Activated CD8-positive, alpha-beta T cell treated with anti-CD3 and anti-CD28 coated beads, Interleukin-2, amount 10 ng/mL, durations not matched to agents 7 days and 5 days (primary cell): ENCODE measurements around the gene RALGAPB. TPM values are rescaled to one million over a fixed set of nuclear protein-coding genes. Genes with fewer than 3 reads are reported as not detected.
"Not testable (repeated sequence)": the region's sequence is repeated elsewhere in the genome, so short reads cannot be mapped to it uniquely, and the experiment has no call there.

ENCODE experiments used
- ATAC-seq: fragments of 150-1000 bp; cut with Tn5 transposase; one replicate; pipeline ENCODE4 v1.10.0; 2021; ENCODE audit warnings: moderate library complexity
- CTCF ChIA-PET: fragments of 350-600 bp; sonication (Branson Sonifier 250); formaldehyde crosslinking; loops from one replicate; lab custom pipeline; 2021; ENCODE audit warnings: antibody characterized with exemption; lab: Charles Lee
- POLR2A ChIA-PET: fragments of 350-600 bp; sonication (Branson Sonifier 250); formaldehyde crosslinking; loops from one replicate; lab custom pipeline; 2021; ENCODE audit warnings: antibody characterized with exemption; lab: Charles Lee
- DNase-seq: peaks from one replicate; pipeline ENCODE4 v3.0.0-alpha.2; 2020
- H3K27ac Mint-ChIP-seq: one replicate; pipeline ENCODE4 v1.8.0; 2021; ENCODE audit warnings: mild to moderate bottlenecking, mixed read lengths
- H3K27me3 Mint-ChIP-seq: one replicate; pipeline ENCODE4 v1.8.0; 2021; ENCODE audit warnings: low read depth, mixed read lengths
- H3K36me3 Mint-ChIP-seq: one replicate; pipeline ENCODE4 v1.8.0; 2021; ENCODE audit warnings: low read depth, mixed read lengths
- H3K4me1 Mint-ChIP-seq: one replicate; pipeline ENCODE4 v1.8.0; 2021; ENCODE audit warnings: low read depth, mixed read lengths
- H3K4me3 Mint-ChIP-seq: one replicate; pipeline ENCODE4 v1.8.0; 2021; ENCODE audit warnings: mild to moderate bottlenecking, mixed read lengths
- H3K9me3 Mint-ChIP-seq: one replicate; pipeline ENCODE4 v1.8.0; 2022; ENCODE audit warnings: mixed read lengths; ENCODE audit not compliant: insufficient read depth
- total RNA-seq, 2 experiments: library from RNA; stranded (reverse); gene quantifications; one replicate each; pipeline ENCODE4 v1.2.3, GENCODE V29; 2021

Gene RALGAPB
- total RNA-seq, 2 experiments from 2014 or later, result 29.5 to 29.6 TPM

- ATAC-seq, result no peak
- Mint-ChIP-seq H3K36me3 (no peaks in the 10 kb centered on the region), H3K9me3 (no peaks in the 10 kb centered on the region), H3K27ac (no peak overlapping the region), H3K4me1 (no peaks in the 10 kb centered on the region), H3K4me3 (no peak overlapping the region), H3K27me3 (no peaks in the 10 kb centered on the region)
- DNase-seq, result no peak
- ChIA-PET POLR2A (no interaction called here), CTCF (no interaction called here)
Observed at GRCh38 chr20:38590676-38591473, 118.2 kb downstream of the RALGAPB start.

DNA sequence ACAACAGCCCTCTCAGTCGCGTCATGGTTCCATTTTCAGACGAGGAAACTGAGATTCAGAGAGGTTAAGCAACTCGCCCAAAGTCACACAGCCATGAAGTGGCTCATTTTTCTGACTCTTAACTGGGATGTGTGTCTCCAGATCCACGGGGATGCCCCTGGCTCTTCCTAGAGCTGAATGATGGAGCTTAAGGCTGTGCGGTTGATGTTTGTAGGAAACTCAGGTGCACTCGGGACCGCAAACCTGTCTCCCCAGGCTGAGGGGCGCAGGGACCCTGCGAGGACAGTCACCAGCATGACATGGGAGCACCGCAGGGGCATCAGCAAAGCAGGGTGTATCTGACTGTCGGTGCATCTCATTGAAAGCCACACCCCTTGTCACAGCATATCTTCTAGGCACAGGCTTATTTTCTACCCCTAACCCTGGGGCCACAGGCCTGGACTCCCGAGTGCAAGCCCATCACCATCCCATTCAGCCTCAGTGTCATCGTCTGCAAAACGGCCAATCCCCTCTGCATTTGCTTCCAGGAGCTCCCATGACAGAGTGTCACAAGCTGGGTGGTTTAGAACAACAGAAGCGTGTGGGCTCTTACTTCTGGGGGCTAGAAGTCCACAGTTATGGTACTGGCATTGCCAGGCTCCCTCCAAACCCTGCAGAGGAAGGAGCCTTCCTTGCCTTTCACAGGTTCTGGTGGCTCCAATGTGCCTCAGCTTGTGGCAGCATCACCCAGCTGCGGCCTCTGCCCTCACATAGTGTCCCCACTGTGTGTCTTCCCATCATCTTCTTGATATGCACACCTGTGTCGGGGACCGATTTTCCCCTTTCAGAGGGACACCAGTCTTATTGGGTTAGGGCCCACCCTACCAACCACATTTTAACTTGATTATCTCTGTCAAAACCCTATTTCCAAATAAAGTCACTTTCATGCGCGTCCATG lies 119.1 kb downstream of the RALGAPB start:
- Mint-ChIP-seq H3K9me3 (no peaks in the 10 kb centered on the region), H3K36me3 (no peaks in the 10 kb centered on the region), H3K27me3 (peaks cover under 1% of the 10 kb centered on the region), H3K4me1 (no peaks in the 10 kb centered on the region), H3K4me3 (no peak overlapping the region), H3K27ac (no peak overlapping the region)
- ATAC-seq, result no peak
- DNase-seq, result no peak
- ChIA-PET CTCF (no interaction called here), POLR2A (no interaction called here)

DNA sequence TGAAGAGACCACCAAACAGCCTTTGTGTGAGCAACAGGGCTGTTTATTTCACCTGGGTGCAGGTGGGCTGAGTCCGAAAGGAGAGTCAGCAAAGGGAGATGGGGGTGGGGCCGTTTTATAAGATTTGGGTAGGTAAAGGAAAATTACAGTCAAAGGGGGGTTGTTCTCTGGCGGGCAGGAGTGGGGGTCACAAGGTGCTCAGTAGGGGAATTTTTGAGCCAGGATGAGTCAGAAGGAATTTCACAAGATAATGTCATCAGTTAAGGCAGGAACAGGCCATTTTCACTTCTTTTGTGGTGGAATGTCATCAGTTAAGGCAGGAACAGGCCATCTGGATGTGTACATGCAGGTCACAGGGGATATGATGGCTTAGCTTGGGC lies 119.8 kb downstream of the RALGAPB start:
- H3K36me3 Mint-ChIP-seq, H3K9me3 Mint-ChIP-seq, CTCF ChIA-PET, H3K4me1 Mint-ChIP-seq, H3K4me3 Mint-ChIP-seq, DNase-seq, H3K27me3 Mint-ChIP-seq, ATAC-seq, POLR2A ChIA-PET, H3K27ac Mint-ChIP-seq: not testable (repeated sequence)

GRCh38 chr20:38594281-38594680 lies 121.6 kb downstream of the RALGAPB start:
- peaks cover 13% of the 10 kb centered on the region for H3K27me3 Mint-ChIP-seq
- H3K9me3 Mint-ChIP-seq, H3K4me3 Mint-ChIP-seq, H3K27ac Mint-ChIP-seq, CTCF ChIA-PET, POLR2A ChIA-PET, ATAC-seq, H3K4me1 Mint-ChIP-seq, H3K36me3 Mint-ChIP-seq, DNase-seq: not testable (repeated sequence)

DNA sequence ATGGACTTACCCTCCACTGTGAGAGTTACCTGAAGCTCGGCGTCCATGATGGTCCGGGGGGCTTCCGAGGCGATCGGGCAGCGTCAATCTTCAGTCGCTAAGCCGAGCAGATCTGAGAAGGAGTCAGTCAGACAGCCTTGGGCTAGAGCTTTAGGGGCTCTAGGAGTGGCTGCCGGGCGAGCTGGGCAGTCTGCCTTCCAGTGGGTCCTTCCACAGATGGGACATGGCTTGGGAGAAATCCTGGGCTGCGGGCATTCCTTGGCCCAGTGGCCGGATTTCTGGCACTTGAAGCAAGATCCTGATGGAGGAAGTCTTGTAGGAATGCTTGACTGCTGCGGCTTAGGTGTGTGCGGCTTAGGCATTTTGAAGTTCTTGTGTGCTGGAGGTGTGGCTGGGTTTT lies 123.2 kb downstream of the RALGAPB start:
- POLR2A ChIA-PET, DNase-seq, ATAC-seq, H3K36me3 Mint-ChIP-seq, H3K27ac Mint-ChIP-seq, H3K9me3 Mint-ChIP-seq, CTCF ChIA-PET, H3K4me3 Mint-ChIP-seq, H3K4me1 Mint-ChIP-seq: not testable (repeated sequence)
- H3K27me3 Mint-ChIP-seq, result peaks cover 19% of the 10 kb centered on the region

DNA sequence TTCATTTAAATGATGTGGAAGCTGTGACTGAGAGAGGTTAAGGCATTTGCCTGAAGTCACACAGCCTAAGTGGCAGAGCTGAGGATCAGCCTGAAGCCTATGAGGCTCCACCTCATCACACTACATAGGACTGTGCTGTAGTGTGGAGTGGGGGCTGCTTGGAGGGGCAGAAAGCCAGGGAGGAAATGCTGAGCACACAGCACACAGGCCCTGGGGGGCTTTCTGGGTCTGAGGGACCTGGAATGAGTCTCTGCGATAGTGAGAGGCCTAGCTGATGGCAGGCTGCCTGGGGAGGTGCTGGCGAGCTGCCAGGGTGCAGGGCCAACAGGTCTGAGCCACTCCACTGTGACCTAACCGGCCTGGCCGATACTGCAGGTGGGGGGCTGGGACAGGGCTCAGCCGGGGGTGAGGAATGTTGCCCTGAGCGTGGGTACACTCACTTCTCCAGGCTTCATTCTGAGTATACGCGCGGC lies 126.8 kb downstream of the RALGAPB start:
- ChIA-PET CTCF (no interaction called here), POLR2A (no interaction called here)
- ATAC-seq, result no peak
- Mint-ChIP-seq H3K27ac (no peak overlapping the region), H3K36me3 (no peaks in the 10 kb centered on the region), H3K4me3 (no peak overlapping the region), H3K27me3 (peaks cover 47% of the 10 kb centered on the region), H3K4me1 (peaks cover 7% of the 10 kb centered on the region), H3K9me3 (no peaks in the 10 kb centered on the region)
- no peak for DNase-seq

DNA sequence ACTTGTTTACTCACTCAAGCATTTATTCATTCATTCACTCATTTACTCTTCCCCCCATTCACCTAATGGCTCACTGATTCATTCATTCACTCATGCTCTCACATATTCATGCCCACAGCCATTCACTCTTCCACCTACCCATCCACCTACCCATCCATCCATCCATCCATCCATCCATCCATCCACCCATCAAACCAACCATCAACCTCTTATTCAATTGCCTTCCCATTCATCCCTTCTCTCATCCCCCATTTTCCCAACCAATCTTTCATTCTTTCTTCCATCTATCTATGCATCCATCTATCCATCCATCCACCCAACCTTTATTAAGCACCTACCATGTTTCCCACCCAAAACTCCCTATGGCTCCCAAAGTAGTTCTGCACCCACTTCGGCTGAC lies 127.4 kb downstream of the RALGAPB start:
- ChIA-PET POLR2A (no interaction called here), CTCF (no interaction called here)
- H3K9me3 Mint-ChIP-seq, result no peaks in the 10 kb centered on the region
- no peak overlapping the region for H3K4me3 Mint-ChIP-seq
- ATAC-seq (no peak), DNase-seq (no peak)
- peaks cover 7% of the 10 kb centered on the region for H3K4me1 Mint-ChIP-seq
- H3K27ac Mint-ChIP-seq, result no peak overlapping the region
- H3K27me3 Mint-ChIP-seq, result peaks cover 50% of the 10 kb centered on the region
- H3K36me3 Mint-ChIP-seq, result no peaks in the 10 kb centered on the region

- POLR2A ChIA-PET, result interaction anchor here (0.6 kb wide), 1 partner anchor 42 kb away, joined by 3 read pairs; no protein-coding TSS in a partner anchor
- no peaks in the 10 kb centered on the region for H3K9me3 Mint-ChIP-seq
- no peaks in the 10 kb centered on the region for H3K36me3 Mint-ChIP-seq
- no peak within 1 kb of the TSS for H3K27ac Mint-ChIP-seq
- peak within 1 kb of the TSS; percentile 42 for H3K4me3 Mint-ChIP-seq
- peaks cover 7% of the 10 kb centered on the region for H3K4me1 Mint-ChIP-seq
- peaks cover 54% of the 10 kb centered on the region for H3K27me3 Mint-ChIP-seq
- ATAC-seq (peak; percentile 91), DNase-seq (peak; percentile 25)
- CTCF ChIA-PET, result no interaction called here
Observed at GRCh38 chr20:38601216-38602184, 128.9 kb downstream of the RALGAPB start, which contains the start of gene ARHGAP40. TSS of gene ARHGAP40 (plus strand) at chr20:38601809.

DNA sequence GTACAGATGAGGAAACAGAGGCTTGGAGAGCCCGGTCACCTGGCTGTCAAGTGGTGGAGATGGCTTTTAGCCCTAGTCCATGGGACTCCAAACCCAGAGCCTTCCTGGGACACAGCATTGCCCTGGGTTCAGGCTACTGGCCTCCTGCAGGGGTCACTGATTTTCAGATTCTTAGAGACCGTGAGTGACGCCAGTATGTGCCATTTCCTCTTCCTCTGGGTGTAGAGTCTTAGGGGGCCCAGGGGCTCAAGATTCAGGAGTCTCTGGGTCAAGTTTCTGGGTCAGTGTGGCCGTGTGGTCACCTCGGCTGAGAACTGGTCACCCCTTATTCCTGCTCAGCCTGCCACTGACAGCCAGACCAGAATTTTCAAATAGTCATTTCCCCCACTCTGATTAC lies 129.5 kb downstream of the RALGAPB start:
- peaks cover 56% of the 10 kb centered on the region for H3K27me3 Mint-ChIP-seq
- peaks cover 7% of the 10 kb centered on the region for H3K4me1 Mint-ChIP-seq
- ATAC-seq (no peak), DNase-seq (no peak)
- H3K36me3 Mint-ChIP-seq, result no peaks in the 10 kb centered on the region
- no peak overlapping the region for H3K4me3 Mint-ChIP-seq
- no peak overlapping the region for H3K27ac Mint-ChIP-seq
- no peaks in the 10 kb centered on the region for H3K9me3 Mint-ChIP-seq
- ChIA-PET POLR2A (no interaction called here), CTCF (no interaction called here)

GRCh38 chr20:38603286-38603685 lies 130.6 kb downstream of the RALGAPB start:
- CTCF ChIA-PET, result interaction anchor here (1.2 kb wide), 1 partner anchor 30 kb away, joined by 3 read pairs; no protein-coding TSS in a partner anchor
- POLR2A ChIA-PET, result no interaction called here
- Mint-ChIP-seq H3K27me3 (peaks cover 55% of the 10 kb centered on the region), H3K27ac (no peak overlapping the region), H3K36me3 (no peaks in the 10 kb centered on the region), H3K9me3 (no peaks in the 10 kb centered on the region), H3K4me3 (no peak overlapping the region), H3K4me1 (peaks cover 7% of the 10 kb centered on the region)
- no peak for DNase-seq
- ATAC-seq, result no peak

- Mint-ChIP-seq H3K9me3 (no peaks in the 10 kb centered on the region), H3K36me3 (no peaks in the 10 kb centered on the region), H3K4me3 (no peak overlapping the region), H3K27me3 (peaks cover 55% of the 10 kb centered on the region), H3K27ac (no peak overlapping the region), H3K4me1 (peaks cover 7% of the 10 kb centered on the region)
- DNase-seq (no peak), ATAC-seq (no peak)
- POLR2A ChIA-PET, result no interaction called here
- CTCF ChIA-PET, result no interaction called here
Observed at GRCh38 chr20:38604873-38605303, 132.2 kb downstream of the RALGAPB start.
